Endothelial cell of umbilical vein (primary cell): Measurements from ENCODE around the gene GTSF1L. TPM values are rescaled to one million over a fixed set of nuclear protein-coding genes. Genes with fewer than 3 reads are reported as not detected.

ENCODE experiments used
- BruUV-seq: library from RNA; stranded (reverse); fragments of 400-500 nt; replicated peaks from 2 replicates; lab custom pipeline; 2021; lab: Mats Ljungman, UMichigan
- CTCF ChIA-PET: fragments of 300-600, 350-600 bp; sonication (Branson Sonifier 250); formaldehyde crosslinking; loops from one replicate; lab custom pipeline; 2021; ENCODE audit warnings: antibody characterized with exemption, inconsistent platforms; lab: Charles Lee
- POLR2A ChIA-PET: fragments of 300-600, 350-600 bp; sonication (Branson Sonifier 250); formaldehyde crosslinking; loops from one replicate; lab custom pipeline; 2021; ENCODE audit warnings: antibody characterized with exemption, inconsistent platforms; lab: Charles Lee
- DNase-seq: peaks from one replicate; pipeline ENCODE4 v3.0.0-alpha.2; 2011; ENCODE audit warnings: low read depth, low spot score
- FAIRE-seq: peaks from 2 replicates; lab custom pipeline; 2011; peaks lifted over from hg19 to GRCh38; lab: Jason Lieb, UNC
- H2AFZ ChIP-seq: 2 replicates; pipeline ENCODE4 v1.6.0; 2012; ENCODE audit warnings: low read depth, low read length, control low read depth, inconsistent platforms
- H3K27ac ChIP-seq: 2 replicates; pipeline ENCODE4 v1.5.1; 2011; ENCODE audit warnings: low read depth, mild to moderate bottlenecking, control low read depth, low read length, moderate library complexity; ENCODE audit not compliant: insufficient read depth
- H3K27me3 ChIP-seq, 2 experiments: 2 replicates each; pipeline versions ENCODE4 v1.6.0 to v1.6.1; 2011; ENCODE audit warnings: low read length in 2 of 2, mixed read lengths in 1 of 2; ENCODE audit not compliant: control insufficient read depth in 2 of 2, insufficient read depth in 2 of 2
- H3K36me3 ChIP-seq, 2 experiments: 2 replicates in 1 of 2; 3 replicates in 1 of 2; pipeline ENCODE4 v1.5.1; 2011; ENCODE audit warnings: low read length in 2 of 2, mild to moderate bottlenecking in 1 of 2, moderate library complexity in 1 of 2; ENCODE audit not compliant: control insufficient read depth in 2 of 2, insufficient read depth in 2 of 2; ENCODE audit errors: extremely low read depth in 1 of 2
- H3K4me1 ChIP-seq: 3 replicates; pipeline ENCODE4 v1.5.1; 2011; ENCODE audit warnings: mild to moderate bottlenecking, low read length; ENCODE audit not compliant: control insufficient read depth, insufficient read depth; ENCODE audit errors: extremely low read depth
- H3K4me2 ChIP-seq: 2 replicates; pipeline ENCODE4 v1.6.1; 2011; ENCODE audit warnings: low read length, control low read depth, mixed read lengths; ENCODE audit not compliant: insufficient read depth
- H3K4me3 ChIP-seq, 3 experiments: fragments of 200-600 bp in 1 of 3; sonication (generic), shearing (Covaris generic) in 1 of 3; replicated peaks in 1 of 3; 2 replicates each; pipeline ENCODE4 v1.5.1; 2011 to 2016; ENCODE audit warnings: control low read depth in 3 of 3, low read length in 3 of 3, mild to moderate bottlenecking in 2 of 3, inconsistent platforms in 1 of 3, low read depth in 1 of 3, moderate library complexity in 1 of 3; ENCODE audit not compliant: insufficient read depth in 1 of 3
- H3K79me2 ChIP-seq: 2 replicates; pipeline ENCODE4 v1.6.0; 2012; ENCODE audit warnings: low read length, inconsistent platforms; ENCODE audit not compliant: control insufficient read depth, insufficient read depth
- H3K9ac ChIP-seq: replicated peaks from 2 replicates; pipeline ENCODE3; 2011; ENCODE audit warnings: low read length, control low read depth; ENCODE audit not compliant: insufficient read depth; ENCODE audit errors: extremely low read depth
- H3K9me1 ChIP-seq: replicated peaks from 3 replicates; pipeline ENCODE4 v1.6.0; 2011; ENCODE audit warnings: mild to moderate bottlenecking, low read length; ENCODE audit not compliant: control insufficient read depth, insufficient read depth; ENCODE audit errors: extremely low read depth
- H3K9me3 ChIP-seq: replicated peaks from 2 replicates; pipeline ENCODE4 v1.5.1; 2012; ENCODE audit warnings: low read length, inconsistent platforms; ENCODE audit not compliant: control insufficient read depth, insufficient read depth
- H4K20me1 ChIP-seq: replicated peaks from 2 replicates; pipeline ENCODE3; 2011; ENCODE audit warnings: mild to moderate bottlenecking, low read length; ENCODE audit not compliant: control insufficient read depth, insufficient read depth; ENCODE audit errors: extremely low read depth
- CTCF ChIP-seq, 2 donors: IDR thresholded peaks; 1 replicate in 1 of 2; 2 replicates in 1 of 2; pipeline ENCODE4 v1.5.1; 2011; ENCODE audit warnings: low read length in 2 of 2, mild to moderate bottlenecking in 2 of 2, moderate library complexity in 2 of 2, control low read depth in 1 of 2, inconsistent platforms in 1 of 2, low read depth in 1 of 2; ENCODE audit not compliant: insufficient read depth in 1 of 2; ENCODE audit errors: extremely low read depth in 1 of 2
- EZH2 ChIP-seq: IDR thresholded peaks from 2 replicates; pipeline ENCODE4 v1.6.1; 2012; ENCODE audit warnings: borderline replicate concordance, low read depth, mild to moderate bottlenecking, moderate library complexity, low read length, inconsistent platforms; ENCODE audit not compliant: severe bottlenecking
- FOS ChIP-seq: IDR thresholded peaks from 2 replicates; pipeline ENCODE4 v1.6.1; 2011; ENCODE audit warnings: mild to moderate bottlenecking, low read length, moderate library complexity, borderline replicate concordance; ENCODE audit not compliant: insufficient read depth
- GATA2 ChIP-seq: IDR thresholded peaks from 2 replicates; pipeline ENCODE4 v1.7.0; 2011; ENCODE audit warnings: low read depth, mild to moderate bottlenecking, moderate library complexity, mixed read lengths, low read length; ENCODE audit not compliant: insufficient read length, insufficient read depth
- JUN ChIP-seq: IDR thresholded peaks from 2 replicates; pipeline ENCODE4 v1.6.1; 2011; ENCODE audit warnings: borderline replicate concordance, low read depth; ENCODE audit not compliant: insufficient read length, insufficient read depth
- MAX ChIP-seq: IDR thresholded peaks from 2 replicates; pipeline ENCODE4 v1.6.1; 2011; ENCODE audit not compliant: insufficient read depth, insufficient read length
- MYC ChIP-seq: IDR thresholded peaks from one replicate; pipeline ENCODE4 v1.6.1; 2011; ENCODE audit warnings: mild to moderate bottlenecking, low read depth, low read length
- POLR2A ChIP-seq: IDR thresholded peaks from 2 replicates; pipeline ENCODE4 v1.6.1; 2012; ENCODE audit warnings: low read depth, mild to moderate bottlenecking, control low read depth, low read length
- POLR2AphosphoS5 ChIP-seq: IDR thresholded peaks from 2 replicates; pipeline ENCODE4 v1.6.1; 2012; ENCODE audit warnings: low read depth, mild to moderate bottlenecking, control low read depth, low read length, moderate library complexity; ENCODE audit not compliant: insufficient read depth
- dilution Hi-C: fragments of 300-500 bp; cut with MboI; formaldehyde crosslinking; loops from one replicate; pipeline ENCODE4 v1.15.0; 2019; ENCODE audit warnings: low sequenced_read_pairs; ENCODE audit not compliant: extremely low pct_ligation_motif_present
- intact Hi-C: fragments of 100-400 bp; cut with micrococcal nuclease; formaldehyde crosslinking; loops from one replicate; pipeline ENCODE4 v1.10.0; 2022
- polyA plus RNA-seq, 4 experiments: library from polyadenylated mRNA; depleted of rRNA in 3 of 4; stranded (reverse) in 3 of 4; unstranded in 1 of 4; fragments of >200 nt; gene quantifications; 2 replicates each; pipeline versions ENCODE4 v1.2.1 to v1.2.3, GENCODE V29; 2011 to 2012; ENCODE audit warnings: missing spikeins in 1 of 4
- total RNA-seq: library from RNA; stranded (reverse); gene quantifications from 2 replicates; pipeline ENCODE4 v1.2.3, GENCODE V29; 2021

GTSF1L gene
- total and polyA plus RNA-seq, 2 donors (not counting 3 experiments of a cell fraction or from before 2014, with no cell fraction given): not detected

- FAIRE-seq (no peak), DNase-seq (no peak)
- Histone ChIP-seq H3K36me3 (no peaks in the 10 kb centered on the region), H3K9me3 (no peaks in the 10 kb centered on the region), H3K79me2 (no peaks in the 10 kb centered on the region), H3K27me3 (peaks cover 0 to 3% of the 10 kb centered on the region in 2 experiments), H3K9ac (no peak overlapping the region), H3K27ac (no peak overlapping the region), H4K20me1 (no peaks in the 10 kb centered on the region), H3K4me3 (no peak overlapping the region), H3K4me2 (no peak overlapping the region), H3K4me1 (peaks cover 3% of the 10 kb centered on the region), H3K9me1 (no peaks in the 10 kb centered on the region), H2AFZ (no peak overlapping the region)
- ChIA-PET CTCF (interaction anchor here (0.7 to 1.7 kb wide), 4 partner anchors 22 to 352 kb away, joined by 3 to 5 read pairs (median 4); no protein-coding TSS in a partner anchor), POLR2A (no interaction called here)
- no TSS peak for BruUV-seq
- TF ChIP-seq EZH2: no peak
- no peak for TF ChIP-seq CTCF (IDR thresholded peaks at IDR 0.05; ENCODE audit: extremely low read depth in 1 of 2, insufficient read depth in 1 of 2, low read depth in 1 of 2, low read length in 2 of 2)
- TF ChIP-seq GATA2: no peak
- TF ChIP-seq POLR2A: no peak
- TF ChIP-seq JUN: no peak
- no peak for TF ChIP-seq MYC
- no peak for TF ChIP-seq POLR2AphosphoS5
- no peak for TF ChIP-seq FOS
- no peak for TF ChIP-seq MAX
- intact Hi-C loops: no loop called here
- dilution Hi-C loops: no loop called here
These were observed 1.3 kb upstream of the GTSF1L start for GRCh38 chr20:43727980-43728590.
